Measurements from ENCODE around the gene ST6GALNAC6.

Gene ST6GALNAC6

GRCh38 chr9:127890053-127890452 is 9.3 kb downstream of the ST6GALNAC6 start:
- Histone ChIP-seq H2AK5ac (ENCODE audit: low read length, severe bottlenecking) (no peak overlapping the region), H3K4ac (ENCODE audit: low read depth in 1 of 2, low read length in 2 of 2) (no peak overlapping the region), H3K23ac (ENCODE audit: low read length in 2 of 2) (no peak overlapping the region), H4K91ac (ENCODE audit: low read length) (no peak overlapping the region), H2AFZ (ENCODE audit: low read depth, low read length) (no peak overlapping the region), H3K36me3 (ENCODE audit: control insufficient read depth in 1 of 2, insufficient read depth in 2 of 2, low read depth in 1 of 2, low read length in 2 of 2) (peaks cover 71 to 87% of the 10 kb centered on the region in 2 experiments), H3K4me2 (ENCODE audit: low read length, poor library complexity, severe bottlenecking) (no peak overlapping the region), H2BK12ac (ENCODE audit: low read length in 2 of 2) (no peak overlapping the region), H3K9me3 (ENCODE audit: control insufficient read depth, low read length) (no peaks in the 10 kb centered on the region), H3K14ac (ENCODE audit: low read length in 2 of 2) (no peak overlapping the region), H3K18ac (ENCODE audit: low read depth in 1 of 2, low read length in 2 of 2) (no peak overlapping the region), H2BK120ac (ENCODE audit: low read depth, low read length) (no peak overlapping the region), H3K4me3 (ENCODE audit: insufficient read depth in 1 of 2, low read depth in 1 of 2, low read length in 2 of 2) (no peak overlapping the region), H3K79me1 (replicated peaks; ENCODE audit: low read length, poor library complexity, severe bottlenecking) (peaks cover 39% of the 10 kb centered on the region), H3K27me3 (ENCODE audit: control insufficient read depth in 1 of 2, insufficient read depth in 1 of 2, low read length in 2 of 2) (no peaks in the 10 kb centered on the region), H2BK5ac (ENCODE audit: low read depth, low read length, poor library complexity, severe bottlenecking) (no peak overlapping the region), H4K8ac (ENCODE audit: low read length) (no peak overlapping the region), H2BK15ac (ENCODE audit: low read depth, poor library complexity, severe bottlenecking) (no peak overlapping the region), H3K9ac (ENCODE audit: low read length) (no peak overlapping the region), H3K4me1 (ENCODE audit: control insufficient read depth, insufficient read depth, low read depth, low read length) (peaks cover 13% of the 10 kb centered on the region), H3K27ac (ENCODE audit: low read length, poor library complexity, severe bottlenecking) (no peak overlapping the region)
- WGBS = 98% methylated on average over 3 of the region's 3 CpGs
- DNase-seq = no peak

GRCh38 chr9:127887792-127888191 is 11.6 kb downstream of the ST6GALNAC6 start:
- Histone ChIP-seq H3K23ac (ENCODE audit: low read length in 2 of 2) (no peak overlapping the region), H3K14ac (ENCODE audit: low read length in 2 of 2) (peak overlapping the region in 1 of 2 experiments; percentile 19), H3K18ac (ENCODE audit: low read depth in 1 of 2, low read length in 2 of 2) (no peak overlapping the region), H3K36me3 (ENCODE audit: control insufficient read depth in 1 of 2, insufficient read depth in 2 of 2, low read depth in 1 of 2, low read length in 2 of 2) (peaks cover 65 to 79% of the 10 kb centered on the region in 2 experiments), H3K9ac (ENCODE audit: low read length) (no peak overlapping the region), H4K8ac (ENCODE audit: low read length) (no peak overlapping the region), H2BK5ac (ENCODE audit: low read depth, low read length, poor library complexity, severe bottlenecking) (no peak overlapping the region), H3K79me1 (replicated peaks; ENCODE audit: low read length, poor library complexity, severe bottlenecking) (peaks cover 20% of the 10 kb centered on the region), H3K4me3 (ENCODE audit: insufficient read depth in 1 of 2, low read depth in 1 of 2, low read length in 2 of 2) (no peak overlapping the region), H3K27ac (ENCODE audit: low read length, poor library complexity, severe bottlenecking) (no peak overlapping the region), H3K27me3 (ENCODE audit: control insufficient read depth in 1 of 2, insufficient read depth in 1 of 2, low read length in 2 of 2) (no peaks in the 10 kb centered on the region), H3K4me2 (ENCODE audit: low read length, poor library complexity, severe bottlenecking) (no peak overlapping the region), H3K4me1 (ENCODE audit: control insufficient read depth, insufficient read depth, low read depth, low read length) (peaks cover 26% of the 10 kb centered on the region), H2BK120ac (ENCODE audit: low read depth, low read length) (no peak overlapping the region), H3K4ac (ENCODE audit: low read depth in 1 of 2, low read length in 2 of 2) (no peak overlapping the region), H3K9me3 (ENCODE audit: control insufficient read depth, low read length) (no peaks in the 10 kb centered on the region), H2BK15ac (ENCODE audit: low read depth, poor library complexity, severe bottlenecking) (no peak overlapping the region), H2BK12ac (ENCODE audit: low read length in 2 of 2) (no peak overlapping the region), H2AK5ac (ENCODE audit: low read length, severe bottlenecking) (no peak overlapping the region), H2AFZ (ENCODE audit: low read depth, low read length) (no peak overlapping the region), H4K91ac (ENCODE audit: low read length) (no peak overlapping the region)
- no peak for DNase-seq
- 100% methylated on average over 2 of the region's 2 CpGs for WGBS

- Histone ChIP-seq H3K79me1 (replicated peaks; ENCODE audit: low read length, poor library complexity, severe bottlenecking) (peaks cover 17% of the 10 kb centered on the region), H2AFZ (ENCODE audit: low read depth, low read length) (no peak overlapping the region), H2BK5ac (ENCODE audit: low read depth, low read length, poor library complexity, severe bottlenecking) (no peak overlapping the region), H3K18ac (ENCODE audit: low read depth in 1 of 2, low read length in 2 of 2) (no peak overlapping the region), H2BK15ac (ENCODE audit: low read depth, poor library complexity, severe bottlenecking) (no peak overlapping the region), H3K9me3 (ENCODE audit: control insufficient read depth, low read length) (no peaks in the 10 kb centered on the region), H3K27ac (ENCODE audit: low read length, poor library complexity, severe bottlenecking) (no peak overlapping the region), H2BK120ac (ENCODE audit: low read depth, low read length) (no peak overlapping the region), H3K14ac (ENCODE audit: low read length in 2 of 2) (no peak overlapping the region), H2BK12ac (ENCODE audit: low read length in 2 of 2) (no peak overlapping the region), H3K4me2 (ENCODE audit: low read length, poor library complexity, severe bottlenecking) (no peak overlapping the region), H2AK5ac (ENCODE audit: low read length, severe bottlenecking) (no peak overlapping the region), H3K4me1 (ENCODE audit: control insufficient read depth, insufficient read depth, low read depth, low read length) (peaks cover 29% of the 10 kb centered on the region), H3K36me3 (ENCODE audit: control insufficient read depth in 1 of 2, insufficient read depth in 2 of 2, low read depth in 1 of 2, low read length in 2 of 2) (peaks cover 66 to 74% of the 10 kb centered on the region in 2 experiments), H3K4ac (ENCODE audit: low read depth in 1 of 2, low read length in 2 of 2) (no peak overlapping the region), H4K8ac (ENCODE audit: low read length) (peak overlapping the region; percentile 49), H3K4me3 (ENCODE audit: insufficient read depth in 1 of 2, low read depth in 1 of 2, low read length in 2 of 2) (no peak overlapping the region), H3K9ac (ENCODE audit: low read length) (no peak overlapping the region), H3K27me3 (ENCODE audit: control insufficient read depth in 1 of 2, insufficient read depth in 1 of 2, low read length in 2 of 2) (no peaks in the 10 kb centered on the region), H4K91ac (ENCODE audit: low read length) (no peak overlapping the region), H3K23ac (ENCODE audit: low read length in 2 of 2) (no peak overlapping the region)
- no peak for DNase-seq
- WGBS = 96% methylated on average over 16 of the region's 18 CpGs
Observed at GRCh38 chr9:127886401-127886972, 12.9 kb downstream of the ST6GALNAC6 start.

- no peak overlapping the region for H2BK120ac ChIP-seq (ENCODE audit: low read depth, low read length)
- WGBS = 72% methylated on average over 10 of the region's 13 CpGs
- no peak for DNase-seq
Observed at GRCh38 chr9:127885508-127886281, 13.7 kb downstream of the ST6GALNAC6 start.

More at GRCh38 chr9:127885508-127886281, 13.7 kb downstream of the ST6GALNAC6 start:
- no peak overlapping the region for H3K9ac ChIP-seq (ENCODE audit: low read length)
- no peak overlapping the region for H2BK15ac ChIP-seq (ENCODE audit: low read depth, poor library complexity, severe bottlenecking)
- no peak overlapping the region for H2AFZ ChIP-seq (ENCODE audit: low read depth, low read length)
- H3K36me3 ChIP-seq (ENCODE audit: control insufficient read depth in 1 of 2, insufficient read depth in 2 of 2, low read depth in 1 of 2, low read length in 2 of 2) = peaks cover 59 to 67% of the 10 kb centered on the region in 2 experiments
- no peak overlapping the region for H2BK12ac ChIP-seq (ENCODE audit: low read length in 2 of 2)
- no peak overlapping the region for H3K14ac ChIP-seq (ENCODE audit: low read length in 2 of 2)
- no peaks in the 10 kb centered on the region for H3K27me3 ChIP-seq (ENCODE audit: control insufficient read depth in 1 of 2, insufficient read depth in 1 of 2, low read length in 2 of 2)
- peak overlapping the region; percentile 27 for H2AK5ac ChIP-seq (ENCODE audit: low read length, severe bottlenecking)
- no peak overlapping the region for H3K23ac ChIP-seq (ENCODE audit: low read length in 2 of 2)
- peak overlapping the region; percentile 18 for H4K91ac ChIP-seq (ENCODE audit: low read length)
- H4K8ac ChIP-seq (ENCODE audit: low read length) = no peak overlapping the region
- H3K9me3 ChIP-seq (ENCODE audit: control insufficient read depth, low read length) = no peaks in the 10 kb centered on the region
- H3K4ac ChIP-seq (ENCODE audit: low read depth in 1 of 2, low read length in 2 of 2) = no peak overlapping the region
- peaks cover 29% of the 10 kb centered on the region for H3K4me1 ChIP-seq (ENCODE audit: control insufficient read depth, insufficient read depth, low read depth, low read length)
- no peak overlapping the region for H3K4me3 ChIP-seq (ENCODE audit: insufficient read depth in 1 of 2, low read depth in 1 of 2, low read length in 2 of 2)
- no peak overlapping the region for H3K18ac ChIP-seq (ENCODE audit: low read depth in 1 of 2, low read length in 2 of 2)
- no peak overlapping the region for H2BK5ac ChIP-seq (ENCODE audit: low read depth, low read length, poor library complexity, severe bottlenecking)
- no peak overlapping the region for H3K4me2 ChIP-seq (ENCODE audit: low read length, poor library complexity, severe bottlenecking)
- H3K27ac ChIP-seq (ENCODE audit: low read length, poor library complexity, severe bottlenecking) = no peak overlapping the region
- H3K79me1 ChIP-seq (replicated peaks; ENCODE audit: low read length, poor library complexity, severe bottlenecking) = peaks cover 14% of the 10 kb centered on the region

Data from mesenchymal stem cell (in vitro differentiated cells and primary cell).